GM18499 (cell line): ENCODE data around the gene MCM5.
A peak's percentile ranks its signal among the peaks of the same experiment; 100 is the strongest.

ENCODE experiments used
- ATAC-seq: cut with Tn5 transposase; IDR thresholded peaks from one replicate; pipeline ENCODE4 v1.9.1; 2021; ENCODE audit warnings: moderate number of reproducible peaks; ENCODE audit not compliant: insufficient read depth, unreplicated experiment

MCM5 gene

DNA sequence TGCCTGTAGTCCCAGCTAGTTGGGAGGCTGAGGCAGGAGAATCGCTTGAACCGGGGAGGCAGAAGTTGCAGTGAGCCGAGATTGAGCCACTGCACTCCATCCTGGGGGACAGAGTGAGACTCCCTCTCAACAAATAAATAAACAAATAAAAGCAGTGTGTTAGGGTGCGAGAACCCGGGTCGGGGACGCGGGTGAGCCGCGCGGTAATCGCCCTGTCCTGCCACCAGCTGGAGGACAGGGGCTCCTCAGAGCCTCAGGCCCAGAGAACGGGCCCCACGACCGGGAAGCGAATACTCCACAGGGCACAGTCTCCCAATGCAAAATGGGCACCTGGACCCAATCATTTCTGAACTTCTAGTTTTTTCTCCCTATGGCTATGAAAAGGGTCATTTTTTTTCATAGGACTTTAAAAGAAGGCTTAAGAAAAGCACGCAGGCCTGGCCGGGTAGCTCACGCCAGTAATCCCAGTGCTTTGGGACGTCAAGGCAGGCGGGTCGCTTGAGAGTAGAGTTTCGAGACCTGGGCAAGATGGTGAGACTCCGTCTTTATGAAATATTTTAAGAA lies 744 bp upstream of the MCM5 start:
- ATAC-seq: no peak

DNA sequence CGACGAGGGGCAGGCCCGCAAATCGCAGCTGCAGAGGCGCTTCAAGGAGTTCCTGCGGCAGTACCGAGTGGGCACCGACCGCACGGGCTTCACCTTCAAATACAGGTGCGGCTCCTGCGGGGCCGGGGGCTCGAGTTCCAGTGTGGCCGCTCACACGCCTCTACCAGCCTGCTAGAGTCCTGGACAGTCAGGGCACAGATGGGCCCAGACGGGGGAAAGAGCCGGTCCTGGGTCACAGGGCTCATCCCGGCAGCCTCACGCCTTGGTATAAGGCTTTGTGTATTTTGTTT lies 506 bp downstream of the MCM5 start:
- no peak for ATAC-seq

DNA sequence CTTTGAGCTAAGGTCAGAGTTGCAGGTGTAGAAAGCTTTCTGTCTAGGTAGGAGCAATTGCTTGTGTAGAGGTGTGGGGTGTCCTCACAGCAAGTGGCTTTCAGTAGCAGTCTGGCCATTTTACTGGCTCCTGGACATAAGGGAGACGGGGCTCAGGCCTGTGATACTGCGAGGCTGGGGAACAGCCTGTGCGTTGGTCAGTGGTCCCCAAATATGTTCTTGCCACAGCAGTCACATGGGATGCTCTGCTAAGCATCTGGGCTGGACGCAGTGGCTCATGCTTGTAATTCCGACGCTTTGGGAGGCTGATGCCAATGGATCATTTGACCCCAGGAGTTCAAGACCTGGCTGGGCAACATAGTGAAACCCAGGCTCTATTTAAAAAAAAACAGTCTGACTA lies 1.9 kb downstream of the MCM5 start:
- no peak for ATAC-seq

DNA sequence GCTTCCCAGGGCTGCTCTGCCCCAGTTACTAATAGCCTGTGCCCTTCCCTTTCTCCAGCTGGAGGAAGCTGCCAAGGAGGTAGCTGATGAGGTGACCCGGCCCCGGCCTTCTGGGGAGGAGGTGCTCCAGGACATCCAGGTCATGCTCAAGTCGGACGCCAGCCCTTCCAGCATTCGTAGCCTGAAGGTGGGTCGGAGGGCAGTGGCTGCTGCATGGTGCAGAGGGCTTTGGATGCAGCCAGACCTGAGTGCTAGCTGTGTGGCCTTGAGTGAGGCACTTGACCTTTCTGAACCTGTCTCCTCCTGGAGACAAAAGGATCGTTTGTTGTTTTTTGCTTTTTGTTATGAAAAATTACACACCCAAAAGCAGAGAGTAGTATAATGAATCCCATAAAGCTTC lies 3.4 kb downstream of the MCM5 start:
- ATAC-seq: no peak

DNA sequence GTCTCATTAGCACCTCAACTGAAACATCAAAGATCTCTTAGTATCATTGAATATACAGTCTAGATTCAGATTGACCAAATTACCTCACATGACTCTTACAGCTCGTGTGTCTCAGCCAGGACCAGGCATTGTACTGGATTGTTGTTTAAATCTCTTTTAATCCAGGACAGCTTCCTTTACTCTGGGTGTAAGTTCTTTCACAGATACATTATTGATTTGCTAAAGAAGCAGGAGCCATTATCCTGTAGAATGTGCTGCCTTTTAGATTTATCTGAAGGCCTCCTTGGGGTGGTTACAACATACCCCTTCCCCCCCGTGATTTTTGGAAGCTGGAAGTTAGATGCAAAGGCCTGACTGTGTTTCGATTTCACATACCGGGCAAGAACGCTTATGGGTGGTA lies 4.2 kb downstream of the MCM5 start:
- no peak for ATAC-seq

DNA sequence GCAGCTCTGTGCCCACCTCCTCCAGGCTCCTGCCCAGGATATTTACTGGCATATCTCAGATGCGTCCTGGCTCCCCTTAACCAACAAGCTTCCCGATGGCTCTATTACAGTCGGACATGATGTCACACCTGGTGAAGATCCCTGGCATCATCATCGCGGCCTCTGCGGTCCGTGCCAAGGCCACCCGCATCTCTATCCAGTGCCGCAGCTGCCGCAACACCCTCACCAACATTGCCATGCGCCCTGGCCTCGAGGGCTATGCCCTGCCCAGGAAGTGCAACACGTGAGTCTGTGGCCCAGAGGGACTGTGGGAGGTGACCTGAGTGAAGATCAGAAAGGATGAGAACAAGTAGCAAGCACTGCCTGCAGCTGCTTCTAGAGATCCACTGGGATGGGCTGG lies 6.5 kb downstream of the MCM5 start:
- ATAC-seq: no peak

DNA sequence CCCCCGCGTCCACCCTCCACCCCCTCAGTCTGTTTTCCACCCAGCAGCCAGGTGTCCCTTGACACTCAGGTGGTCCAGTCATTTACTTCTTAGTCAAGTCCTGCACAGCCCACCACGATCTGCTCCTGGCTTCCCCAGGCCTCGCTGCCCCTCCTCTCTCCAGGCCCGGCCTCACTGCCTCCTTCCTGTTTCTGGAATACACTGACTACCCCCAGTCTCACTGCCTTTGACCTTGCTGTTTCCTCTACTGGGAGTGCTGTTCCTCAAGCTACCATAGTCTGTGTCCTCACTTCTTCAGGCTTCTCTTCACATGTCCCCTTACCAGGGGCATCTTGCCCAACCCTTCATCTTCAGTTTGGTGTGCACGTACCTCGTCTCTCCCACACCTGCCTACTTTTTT lies 7.4 kb downstream of the MCM5 start:
- no peak for ATAC-seq

DNA sequence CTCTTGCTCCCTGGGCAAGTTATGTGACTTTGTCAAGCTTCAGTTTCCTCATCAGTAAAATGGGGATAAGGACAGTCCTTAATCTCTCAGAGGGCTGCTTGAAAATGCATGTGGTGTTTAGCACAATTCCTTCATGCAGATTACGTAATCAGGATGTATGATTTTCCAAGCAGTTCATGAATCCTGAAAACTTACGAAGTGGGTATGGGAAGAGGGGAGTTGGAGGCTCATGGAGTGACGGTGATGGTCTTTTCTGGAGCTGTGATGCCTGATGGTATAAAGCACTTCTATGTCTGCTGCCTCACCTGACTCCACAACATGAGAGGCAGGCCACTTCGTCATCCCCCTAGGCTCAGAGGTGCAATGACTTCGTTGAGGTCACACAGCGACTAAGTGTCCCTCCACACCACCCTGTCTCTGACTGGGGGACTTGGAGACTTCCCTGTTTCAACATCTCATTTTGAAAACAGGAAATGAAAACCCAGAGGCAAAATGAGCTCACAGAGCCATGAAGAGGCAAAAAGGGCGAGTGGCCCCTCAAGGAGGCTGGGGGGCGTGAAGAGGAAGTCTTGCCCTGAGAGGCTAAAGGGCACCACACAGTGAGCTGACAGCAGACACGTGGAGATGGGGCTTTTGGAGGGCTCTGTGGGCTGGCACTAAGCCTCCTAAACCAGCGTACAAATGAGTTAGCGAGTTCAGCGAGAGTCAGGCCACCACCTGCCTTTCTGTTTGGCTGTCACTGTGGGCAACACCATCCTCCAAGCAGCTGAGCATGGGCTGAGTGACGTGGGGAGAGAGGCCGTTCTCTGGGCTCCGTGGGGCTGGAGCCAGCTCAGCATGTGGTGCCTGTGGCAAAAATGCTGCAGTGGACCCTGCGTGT lies 10.1 kb downstream of the MCM5 start:
- peak; percentile 57 for ATAC-seq

DNA sequence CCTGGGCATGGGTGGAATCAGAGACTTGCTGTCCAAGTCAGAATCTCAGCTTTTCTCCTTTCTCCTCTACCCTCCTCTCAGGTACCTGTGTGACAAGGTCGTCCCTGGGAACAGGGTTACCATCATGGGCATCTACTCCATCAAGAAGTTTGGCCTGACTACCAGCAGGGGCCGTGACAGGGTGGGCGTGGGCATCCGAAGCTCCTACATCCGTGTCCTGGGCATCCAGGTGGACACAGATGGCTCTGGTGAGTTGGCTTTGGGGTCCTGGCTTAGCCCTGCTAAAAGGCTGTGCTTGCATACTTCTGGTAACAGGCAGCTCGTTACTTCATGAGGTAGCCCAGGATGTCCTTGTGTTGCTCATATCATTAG lies 10.7 kb downstream of the MCM5 start:
- ATAC-seq: no peak

DNA sequence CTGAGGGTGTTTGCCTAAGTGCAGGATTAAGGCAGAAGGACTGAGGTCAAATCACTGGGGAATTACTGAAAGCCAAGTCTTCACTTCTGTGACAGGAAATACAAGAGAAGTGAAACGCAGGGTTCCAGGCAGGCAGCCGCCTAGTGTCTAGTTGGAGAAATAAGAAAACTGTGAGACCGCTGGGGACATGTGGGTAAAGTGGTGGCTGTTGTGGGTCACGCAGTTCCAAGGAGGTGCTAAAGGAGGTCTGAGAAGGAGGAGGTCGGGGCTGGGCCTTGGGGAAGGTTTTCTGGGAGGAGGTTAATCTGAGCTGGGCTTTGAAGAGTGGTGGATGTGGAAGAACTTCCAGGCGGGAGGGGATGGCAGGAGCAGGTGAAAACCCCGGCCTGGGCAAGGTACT lies 11.2 kb downstream of the MCM5 start:
- ATAC-seq: no peak

DNA sequence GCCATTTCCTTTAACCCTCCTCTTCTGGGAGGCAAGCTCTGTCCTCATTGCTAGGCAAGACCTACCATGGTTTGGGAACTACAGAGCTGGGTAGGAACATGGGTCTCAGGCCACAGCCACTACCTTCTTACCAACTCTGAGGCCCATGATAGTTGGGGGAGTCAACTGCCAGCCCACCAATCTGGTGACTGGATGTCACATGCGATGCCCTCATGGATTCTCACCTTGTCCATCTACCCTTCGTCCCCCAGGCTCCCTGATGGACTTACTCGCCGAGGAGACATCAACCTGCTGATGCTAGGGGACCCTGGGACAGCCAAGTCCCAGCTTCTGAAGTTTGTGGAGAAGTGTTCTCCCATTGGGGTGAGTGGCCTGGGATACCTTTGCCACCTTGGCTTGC lies 13.7 kb downstream of the MCM5 start:
- ATAC-seq: no peak

DNA sequence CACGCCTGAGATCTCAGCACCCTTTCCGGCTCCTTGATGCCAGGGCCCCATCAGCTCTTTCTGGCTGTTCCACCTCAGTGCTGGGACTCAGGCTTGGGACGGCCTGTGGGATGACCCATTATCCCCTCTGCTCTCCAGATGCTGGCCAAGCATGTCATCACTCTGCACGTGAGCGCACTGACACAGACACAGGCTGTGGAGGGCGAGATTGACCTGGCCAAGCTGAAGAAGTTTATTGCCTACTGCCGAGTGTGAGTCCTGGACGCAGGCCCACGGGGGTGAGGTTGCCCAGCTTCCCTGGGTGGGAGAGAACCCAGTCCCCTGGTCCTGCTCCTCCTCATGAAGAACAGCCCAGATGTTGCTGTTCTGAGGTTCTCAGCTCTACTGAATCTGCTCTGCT lies 17.7 kb downstream of the MCM5 start:
- ATAC-seq: no peak

DNA sequence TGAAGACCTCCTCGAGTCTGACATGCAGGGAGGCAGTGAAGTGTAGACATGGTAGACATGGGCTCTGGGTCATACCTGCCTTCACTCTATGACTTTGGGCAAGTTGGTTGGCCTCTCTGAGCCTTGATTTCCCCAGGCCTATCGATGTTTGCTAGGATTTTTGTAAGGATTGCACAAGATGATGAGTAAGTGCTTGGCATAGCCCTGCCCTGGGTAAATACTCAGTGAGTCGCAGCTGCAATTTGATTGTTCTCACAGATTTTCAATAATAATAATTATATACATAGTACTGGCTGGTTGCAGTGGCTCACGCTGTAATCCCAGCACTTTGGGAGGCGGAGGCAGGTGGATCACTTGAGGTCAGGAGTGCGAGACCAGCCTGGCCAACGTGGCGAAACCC lies 18.1 kb downstream of the MCM5 start:
- ATAC-seq: no peak

DNA sequence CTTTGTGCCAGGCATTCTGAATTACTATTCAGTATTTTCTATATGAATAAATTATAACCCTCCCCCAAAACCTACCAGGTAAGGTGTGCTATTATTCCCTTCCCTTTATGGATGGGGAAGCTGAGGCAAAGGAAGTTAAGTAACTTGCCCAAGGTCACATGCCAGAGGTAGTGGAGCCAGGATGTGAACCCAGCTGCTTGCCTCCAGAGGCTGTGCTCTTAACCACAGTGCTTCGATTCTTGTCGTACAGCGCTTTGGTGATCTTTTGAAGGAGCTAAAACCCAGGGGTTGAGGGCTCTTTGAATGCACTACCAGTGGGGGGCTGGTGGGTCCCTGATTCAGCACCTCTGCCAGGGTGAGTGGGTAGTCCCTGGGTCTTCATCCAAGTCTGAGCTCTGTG lies 18.8 kb downstream of the MCM5 start:
- ATAC-seq: no peak

DNA sequence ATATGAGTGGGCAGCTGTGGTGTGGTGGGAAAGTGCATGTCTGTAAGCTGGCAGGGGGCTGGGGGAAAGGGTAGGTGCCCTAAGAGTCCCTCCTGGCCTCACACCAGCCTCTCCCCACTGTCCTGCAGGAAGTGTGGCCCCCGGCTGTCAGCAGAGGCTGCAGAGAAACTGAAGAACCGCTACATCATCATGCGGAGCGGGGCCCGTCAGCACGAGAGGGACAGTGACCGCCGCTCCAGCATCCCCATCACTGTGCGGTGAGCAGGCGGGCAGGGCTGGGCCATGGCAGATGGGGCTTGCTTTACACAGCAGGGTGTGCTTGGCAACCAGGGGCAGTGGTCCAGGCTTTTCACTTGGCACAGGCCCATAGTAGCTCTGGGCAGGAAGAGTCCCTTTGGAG lies 19.8 kb downstream of the MCM5 start:
- no peak for ATAC-seq

DNA sequence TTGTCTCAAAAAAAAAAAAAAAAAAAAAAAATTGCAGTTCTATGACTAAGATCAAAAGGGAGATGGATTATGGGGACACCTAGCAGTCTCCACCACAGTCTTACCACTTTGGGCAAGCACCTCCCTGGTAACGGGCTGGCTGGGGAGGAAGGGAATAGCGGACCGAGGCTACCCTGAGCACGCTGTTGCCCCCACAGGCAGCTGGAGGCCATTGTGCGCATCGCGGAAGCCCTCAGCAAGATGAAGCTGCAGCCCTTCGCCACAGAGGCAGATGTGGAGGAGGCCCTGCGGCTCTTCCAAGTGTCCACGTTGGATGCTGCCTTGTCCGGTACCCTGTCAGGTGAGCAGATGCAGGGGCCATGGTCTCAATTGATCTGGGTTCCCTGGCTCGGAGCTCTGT lies 21.2 kb downstream of the MCM5 start:
- ATAC-seq: no peak

DNA sequence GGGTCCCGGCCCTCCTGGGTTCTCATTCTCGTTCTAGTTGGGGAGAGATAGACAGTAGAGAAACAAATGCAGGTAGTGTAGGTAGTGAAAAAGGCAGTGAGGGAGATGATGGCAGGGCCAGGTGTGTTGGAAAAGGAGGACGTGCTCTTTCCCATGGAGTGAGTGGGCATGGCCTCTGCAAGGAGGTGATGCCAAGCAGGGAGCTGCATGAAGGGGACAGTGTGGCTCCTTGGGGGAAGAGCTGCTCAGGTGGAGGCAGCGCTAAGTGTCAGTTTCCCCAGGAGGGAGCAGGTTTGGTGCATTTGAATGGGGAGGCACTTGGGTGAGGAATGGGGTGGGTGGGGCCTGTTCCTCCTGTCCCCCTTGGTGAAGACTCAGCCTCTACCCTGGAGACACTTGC lies 22.2 kb downstream of the MCM5 start:
- ATAC-seq: no peak

DNA sequence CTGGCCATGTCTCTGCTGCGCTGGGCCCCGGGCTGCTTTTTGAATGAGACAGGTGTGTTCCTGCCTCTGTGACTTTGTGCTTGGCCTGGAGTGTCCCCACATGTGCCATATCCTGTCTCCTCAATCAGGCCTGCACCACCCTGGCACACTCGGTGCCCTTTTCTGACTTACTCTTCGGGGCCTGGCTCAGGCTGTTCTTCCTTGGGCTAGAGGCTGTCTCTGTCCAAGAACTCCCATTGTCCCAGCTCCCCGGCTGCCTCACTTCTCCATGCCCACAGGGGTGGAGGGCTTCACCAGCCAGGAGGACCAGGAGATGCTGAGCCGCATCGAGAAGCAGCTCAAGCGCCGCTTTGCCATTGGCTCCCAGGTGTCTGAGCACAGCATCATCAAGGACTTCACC lies 23.0 kb downstream of the MCM5 start:
- ATAC-seq: no peak

DNA sequence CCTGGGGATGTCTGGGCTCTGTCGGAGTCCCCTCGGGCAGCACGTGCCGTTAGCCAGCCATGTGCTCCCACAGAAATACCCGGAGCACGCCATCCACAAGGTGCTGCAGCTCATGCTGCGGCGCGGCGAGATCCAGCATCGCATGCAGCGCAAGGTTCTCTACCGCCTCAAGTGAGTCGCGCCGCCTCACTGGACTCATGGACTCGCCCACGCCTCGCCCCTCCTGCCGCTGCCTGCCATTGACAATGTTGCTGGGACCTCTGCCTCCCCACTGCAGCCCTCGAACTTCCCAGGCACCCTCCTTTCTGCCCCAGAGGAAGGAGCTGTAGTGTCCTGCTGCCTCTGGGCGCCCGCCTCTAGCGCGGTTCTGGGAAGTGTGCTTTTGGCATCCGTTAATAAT lies 24.1 kb downstream of the MCM5 start:
- ATAC-seq: no peak

DNA sequence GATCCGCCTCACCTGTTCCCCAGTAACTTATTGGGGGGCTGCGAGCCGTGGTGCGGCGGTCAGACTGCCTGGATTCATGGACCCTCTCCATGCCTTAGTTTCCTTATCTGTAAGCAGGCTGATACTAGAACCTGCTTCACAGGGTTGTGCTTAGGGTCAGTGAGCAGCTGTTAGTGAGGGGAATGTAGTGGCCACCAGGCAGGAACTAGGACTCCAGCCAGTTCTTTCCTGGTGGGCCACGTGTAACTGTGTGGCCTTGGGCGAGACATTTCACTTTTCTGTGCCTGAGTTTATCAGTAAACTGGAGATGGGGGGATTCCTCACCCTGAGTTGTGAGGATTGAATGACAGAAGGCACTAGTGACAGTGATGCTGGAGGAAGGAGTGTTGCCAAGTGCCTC lies 24.8 kb downstream of the MCM5 start:
- no peak for ATAC-seq

DNA sequence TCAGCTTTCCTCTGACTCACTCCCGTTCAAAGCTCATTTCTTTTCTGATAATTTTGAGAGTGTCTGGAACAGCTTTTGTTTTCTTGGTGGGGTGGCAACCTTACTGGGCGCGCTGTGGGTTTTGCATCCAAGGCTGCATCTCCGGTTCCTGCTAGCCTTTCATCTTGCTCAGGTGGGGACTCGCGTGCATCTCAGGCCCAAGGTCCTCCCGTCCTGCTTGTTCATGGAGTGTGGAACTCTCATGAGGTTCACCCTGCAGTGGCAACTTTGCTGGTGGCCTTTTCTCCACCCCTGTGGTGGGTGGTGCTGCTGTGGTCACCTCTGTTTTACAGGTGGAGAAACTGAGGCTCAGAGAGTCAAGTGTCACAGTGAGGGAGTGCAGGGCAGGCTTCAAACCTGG lies 25.6 kb downstream of the MCM5 start:
- no peak for ATAC-seq

DNA sequence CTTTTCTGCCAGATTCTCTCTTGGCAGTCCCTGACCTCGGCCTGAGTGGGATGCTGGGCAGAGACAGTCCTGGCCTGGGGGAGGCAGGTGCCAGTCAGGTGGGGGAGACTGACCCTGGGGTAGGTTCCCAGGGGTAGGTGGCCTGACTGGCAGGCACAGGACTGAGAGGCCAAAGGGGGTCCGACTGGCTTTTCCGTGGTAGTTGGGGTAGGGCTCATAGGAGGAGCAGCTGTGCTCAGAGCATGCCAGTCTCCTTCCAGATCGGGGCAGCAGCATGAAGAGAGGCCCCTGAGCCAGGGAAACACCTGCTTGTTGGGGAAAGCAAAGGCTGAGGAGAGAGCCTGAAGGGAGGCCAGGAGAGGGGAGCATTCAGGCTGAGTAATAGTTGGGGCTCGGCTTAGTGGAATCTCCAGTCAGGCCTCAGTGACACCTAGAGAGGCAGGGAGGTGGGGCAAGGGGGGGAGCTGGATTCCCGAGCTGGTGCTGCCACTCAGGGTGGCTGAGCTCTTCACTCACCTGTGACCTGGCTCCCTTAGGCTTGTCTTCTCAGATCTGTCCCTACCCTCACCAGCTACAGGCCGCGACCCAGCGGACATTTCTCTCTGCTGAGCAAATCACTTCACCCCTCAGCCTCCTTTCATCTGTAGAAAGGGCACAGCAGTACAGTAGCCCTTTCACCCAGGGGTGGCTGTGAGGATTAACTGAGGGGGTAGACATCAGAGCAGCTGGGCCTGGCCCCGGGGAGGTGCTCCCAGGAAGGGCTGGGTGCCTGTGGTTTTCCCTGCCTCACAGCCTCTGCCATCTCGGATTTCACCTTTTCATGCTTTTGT lies 26.2 kb downstream of the MCM5 start:
- ATAC-seq: no peak
